HCT116 (cell line): ENCODE results near the gene THSD4. TPM values are rescaled to one million over a fixed set of nuclear protein-coding genes. Genes with fewer than 3 reads are reported as not detected.
A peak's percentile ranks its signal among the peaks of the same experiment; 100 is the strongest.

Experiments used
- ATAC-seq: fragments of 200-7000 bp; cut with Tn5 transposase; 2 replicates; pipeline ENCODE4 v1.9.1; 2020; ENCODE audit warnings: mild to moderate bottlenecking, moderate library complexity
- BruUV-seq: library from RNA; stranded (reverse); fragments of 400-500 nt; replicated peaks from 2 replicates; lab custom pipeline; 2021; lab: Mats Ljungman, UMichigan
- CTCF ChIA-PET: fragments of 300-600 bp; sonication (Branson Sonifier 250); formaldehyde crosslinking; loops from one replicate; lab custom pipeline; 2021; ENCODE audit warnings: antibody characterized with exemption; lab: Charles Lee
- POLR2A ChIA-PET: fragments of 300-600, 350-600 bp; sonication (Branson Sonifier 250); formaldehyde crosslinking; loops from one replicate; lab custom pipeline; 2021; ENCODE audit warnings: antibody characterized with exemption; lab: Charles Lee
- RAD21 ChIA-PET, 2 experiments: fragments of 300-600 bp; sonication (Branson Sonifier 250); formaldehyde crosslinking; loops; one replicate each; lab custom pipeline; 2023; ENCODE audit warnings: low total read pairs in 2 of 2; ENCODE audit not compliant: uncharacterized antibody in 2 of 2, unreplicated experiment in 2 of 2, low non-redundant PET in 1 of 2; lab: Charles Lee
- DNase-seq: peaks from one replicate; pipeline ENCODE4 v3.0.0-alpha.2; 2010; ENCODE audit warnings: low read depth, low spot score
- H2AFZ ChIP-seq: fragments of 200-600 bp; shearing (Covaris generic), sonication (generic); 2 replicates; pipeline ENCODE4 v1.6.1; 2017; ENCODE audit warnings: low read depth, mixed run types, mixed read lengths, antibody characterized with exemption, low read length; ENCODE audit not compliant: poor library complexity, severe bottlenecking
- H3K27ac ChIP-seq: 2 replicates; pipeline ENCODE4 v1.5.1; 2012; ENCODE audit warnings: low read depth, low read length
- H3K27me3 ChIP-seq: fragments of 200-600 bp; sonication (generic); 2 replicates; pipeline ENCODE4 v1.6.1; 2016; ENCODE audit warnings: mixed run types, low read length, mixed read lengths; ENCODE audit not compliant: insufficient read depth
- H3K36me3 ChIP-seq, 2 experiments: fragments of 200-500 bp in 1 of 2; fragments of 200-600 bp in 1 of 2; sonication (Bioruptor generic) in 1 of 2; sonication (generic) in 1 of 2; 2 replicates each; pipeline versions ENCODE4 v1.5.1 to v1.6.1; 2014 to 2016; ENCODE audit warnings: low read length in 2 of 2, inconsistent platforms in 1 of 2, mixed read lengths in 1 of 2, mixed run types in 1 of 2; ENCODE audit not compliant: insufficient read depth in 2 of 2, control insufficient read depth in 1 of 2
- H3K4me1 ChIP-seq, 2 experiments: fragments of 200-600 bp in 1 of 2; sonication (generic) in 1 of 2; 2 replicates each; pipeline versions ENCODE4 v1.5.1 to v1.6.1; 2012 to 2017; ENCODE audit warnings: low read length in 2 of 2, inconsistent platforms in 1 of 2, mild to moderate bottlenecking in 1 of 2, mixed read lengths in 1 of 2, mixed run types in 1 of 2, moderate library complexity in 1 of 2; ENCODE audit not compliant: insufficient read depth in 2 of 2, control insufficient read depth in 1 of 2
- H3K4me2 ChIP-seq: fragments of 200-600 bp; sonication (generic); 2 replicates; pipeline ENCODE4 v1.6.1; 2017; ENCODE audit warnings: mixed run types, low read length, mixed read lengths
- H3K4me3 ChIP-seq, 2 experiments: fragments of 200-600 bp in 1 of 2; sonication (generic) in 1 of 2; replicated peaks in 1 of 2; 2 replicates each; pipeline ENCODE4 v1.5.1; 2011 to 2016; ENCODE audit warnings: low read length in 2 of 2, control low read depth in 1 of 2, low read depth in 1 of 2, mild to moderate bottlenecking in 1 of 2, mixed read lengths in 1 of 2, mixed run types in 1 of 2
- H3K79me2 ChIP-seq: fragments of 200-600 bp; sonication (generic); 2 replicates; pipeline ENCODE4 v1.6.1; 2017; ENCODE audit warnings: mild to moderate bottlenecking, mixed run types, low read length, moderate library complexity, mixed read lengths; ENCODE audit not compliant: insufficient read depth
- H3K9ac ChIP-seq: fragments of 200-600 bp; sonication (generic); 2 replicates; pipeline ENCODE4 v1.6.1; 2016; ENCODE audit warnings: low read length, mixed read lengths
- H3K9me2 ChIP-seq: fragments of 200-600 bp; sonication (generic), shearing (Covaris generic); 2 replicates; pipeline ENCODE4 v1.6.1; 2017; ENCODE audit warnings: mixed run types, mild to moderate bottlenecking, moderate library complexity; ENCODE audit not compliant: insufficient read depth
- H3K9me3 ChIP-seq, 2 experiments: fragments of 200-500 bp in 1 of 2; fragments of 200-600 bp in 1 of 2; sonication (Bioruptor generic) in 1 of 2; sonication (generic) in 1 of 2; 2 replicates each; pipeline ENCODE4 v1.6.1; 2014 to 2017; ENCODE audit warnings: low read length in 2 of 2, mixed read lengths in 2 of 2, inconsistent platforms in 1 of 2, low read depth in 1 of 2, mild to moderate bottlenecking in 1 of 2, mixed run types in 1 of 2, moderate library complexity in 1 of 2; ENCODE audit not compliant: control insufficient read depth in 1 of 2, insufficient read depth in 1 of 2
- H4K20me1 ChIP-seq: fragments of 200-600 bp; sonication (generic), shearing (Covaris generic); 2 replicates; pipeline ENCODE4 v1.6.1; 2017; ENCODE audit warnings: mixed run types, mild to moderate bottlenecking, moderate library complexity; ENCODE audit not compliant: insufficient read depth
- CBX3 ChIP-seq: IDR thresholded peaks from 2 replicates; pipeline ENCODE4 v1.6.1; 2012; ENCODE audit warnings: low read depth
- CEBPB ChIP-seq: IDR thresholded peaks from 2 replicates; pipeline ENCODE4 v1.6.1; 2012; ENCODE audit warnings: low read depth
- CTCF ChIP-seq, 3 experiments: fragments of 200-600 bp in 1 of 3; sonication (generic) in 1 of 3; IDR thresholded peaks in 2 of 3; conservative IDR thresholded peaks in 1 of 3; 2 replicates each; pipeline ENCODE4 v1.5.1; 2012 to 2017; ENCODE audit warnings: low read depth in 2 of 3, low read length in 2 of 3, antibody characterized with exemption in 1 of 3, borderline replicate concordance in 1 of 3, control low read depth in 1 of 3, mild to moderate bottlenecking in 1 of 3, mixed read lengths in 1 of 3, mixed run types in 1 of 3, moderate library complexity in 1 of 3; ENCODE audit not compliant: insufficient read depth in 1 of 3
- ELF1 ChIP-seq: IDR thresholded peaks from 2 replicates; pipeline ENCODE4 v1.6.1; 2012; ENCODE audit warnings: low read depth, borderline replicate concordance
- FOSL1 ChIP-seq: IDR thresholded peaks from 2 replicates; pipeline ENCODE4 v1.6.1; 2012; ENCODE audit warnings: low read depth
- POLR2A ChIP-seq: IDR thresholded peaks from 2 replicates; pipeline ENCODE4 v1.7.0; 2011; ENCODE audit warnings: borderline replicate concordance; ENCODE audit not compliant: insufficient read depth, insufficient read length; ENCODE audit errors: extremely low read depth
- POLR2AphosphoS5 ChIP-seq: IDR thresholded peaks from 2 replicates; pipeline ENCODE4 v1.6.1; 2011; ENCODE audit warnings: mild to moderate bottlenecking, low read depth, low read length, moderate library complexity
- SIN3A ChIP-seq: IDR thresholded peaks from 2 replicates; pipeline ENCODE4 v1.6.1; 2012; ENCODE audit warnings: low read depth
- SP1 ChIP-seq: IDR thresholded peaks from 2 replicates; pipeline ENCODE4 v1.6.1; 2012; ENCODE audit warnings: low read depth
- SRF ChIP-seq: IDR thresholded peaks from 2 replicates; pipeline ENCODE4 v1.6.1; 2012; ENCODE audit warnings: low read depth
- YY1 ChIP-seq: IDR thresholded peaks from 2 replicates; pipeline ENCODE4 v1.6.1; 2011; ENCODE audit warnings: low read length, low read depth, moderate library complexity, mild to moderate bottlenecking; ENCODE audit not compliant: insufficient replicate concordance; ENCODE audit errors: extremely low read depth
- ZBTB33 ChIP-seq: IDR thresholded peaks from 2 replicates; pipeline ENCODE4 v1.6.1; 2011; ENCODE audit warnings: mild to moderate bottlenecking, low read length, moderate library complexity; ENCODE audit not compliant: insufficient replicate concordance; ENCODE audit errors: extremely low read depth
- ZFX ChIP-seq: fragments of 450-650 bp; IDR thresholded peaks from 2 replicates; pipeline ENCODE4 v1.6.1; 2017
- ZNF274 ChIP-seq: fragments of 200-500 bp; sonication (Bioruptor generic); IDR thresholded peaks from 2 replicates; pipeline ENCODE4 v1.6.1; 2014; ENCODE audit warnings: mild to moderate bottlenecking, low read depth, low read length, inconsistent platforms
- intact Hi-C: fragments of 100-400 bp; cut with micrococcal nuclease; formaldehyde crosslinking; loops from 2 replicates; pipeline ENCODE4 v1.10.0; 2022
- total RNA-seq: library from RNA; stranded (reverse); gene quantifications from one replicate; pipeline ENCODE4 v1.2.1, GENCODE V29; 2021; ENCODE audit not compliant: unreplicated experiment

The THSD4 gene
- total RNA-seq, 1 experiment from 2014 or later = 30.5 TPM

- Histone ChIP-seq H3K9ac (no peak overlapping the region), H3K9me2 (no peaks in the 10 kb centered on the region), H3K4me3 (no peak overlapping the region), H2AFZ (no peak overlapping the region), H3K79me2 (no peaks in the 10 kb centered on the region), H3K36me3 (no peaks in the 10 kb centered on the region), H3K27ac (no peak overlapping the region), H3K9me3 (no peaks in the 10 kb centered on the region), H4K20me1 (no peaks in the 10 kb centered on the region), H3K27me3 (no peaks in the 10 kb centered on the region), H3K4me2 (peak overlapping the region; percentile 54), H3K4me1 (peaks cover 20 to 36% of the 10 kb centered on the region in 2 experiments)
- BruUV-seq = no TSS peak
- ChIA-PET POLR2A (no interaction called here), CTCF (interaction anchor here (1.1 kb wide), 1 partner anchor 66 kb away, joined by 3 read pairs; no protein-coding TSS in a partner anchor), RAD21 (no interaction called here)
- DNase-seq (no peak), ATAC-seq (no peak)
- no peak for TF ChIP-seq ELF1
- TF ChIP-seq CBX3 = no peak
- no peak for TF ChIP-seq FOSL1
- TF ChIP-seq ZNF274 = no peak
- TF ChIP-seq POLR2AphosphoS5 = no peak
- no peak for TF ChIP-seq CEBPB
- no peak for TF ChIP-seq SRF
- no peak for TF ChIP-seq SIN3A
- no peak for TF ChIP-seq ZBTB33
- TF ChIP-seq YY1 = no peak
- TF ChIP-seq ZFX = no peak
- no peak for TF ChIP-seq CTCF (IDR thresholded peaks at IDR 0.05 in 2 of 3, conservative IDR thresholded peaks at IDR 0.05 in 1 of 3; ENCODE audit: borderline replicate concordance in 1 of 3, insufficient read depth in 1 of 3, low read depth in 2 of 3, low read length in 2 of 3)
- no peak for TF ChIP-seq SP1
- TF ChIP-seq POLR2A = no peak
- intact Hi-C loops = no loop called here
Observed at GRCh38 chr15:71677352-71677751, 562.1 kb downstream of the THSD4 start.
